ENCODE measurements around the gene ZBTB8OS. TPM values are rescaled to one million over a fixed set of nuclear protein-coding genes. Genes with fewer than 3 reads are reported as not detected.

ZBTB8OS gene
- total RNA-seq, 1 donor from 2014 or later, result 53.1 TPM

- H3K4me3 ChIP-seq (ENCODE audit: low read depth, low read length), result no peak overlapping the region
- DNase-seq (ENCODE audit: low read depth), result peak; percentile 23
- TF ChIP-seq CTCF (conservative IDR thresholded peaks at IDR 0.05; ENCODE audit: low read depth, low read length), result no peak
These were observed 16.7 kb upstream of the ZBTB8OS start for GRCh38 chr1:32666901-32667566.

- TF ChIP-seq CTCF (conservative IDR thresholded peaks at IDR 0.05; ENCODE audit: low read depth, low read length), result no peak
- DNase-seq (ENCODE audit: low read depth), result no peak
- no peak overlapping the region for H3K4me3 ChIP-seq (ENCODE audit: low read depth, low read length)
These were observed 15.6 kb upstream of the ZBTB8OS start for GRCh38 chr1:32665915-32666314.

GRCh38 chr1:32659581-32659980 is 9.2 kb upstream of the ZBTB8OS start:
- DNase-seq (ENCODE audit: low read depth), result no peak
- no peak overlapping the region for H3K4me3 ChIP-seq (ENCODE audit: low read depth, low read length)
- no peak for TF ChIP-seq CTCF (conservative IDR thresholded peaks at IDR 0.05; ENCODE audit: low read depth, low read length)

GRCh38 chr1:32652244-32652962 is 2.1 kb upstream of the ZBTB8OS start:
- no peak for DNase-seq (ENCODE audit: low read depth)
- peak overlapping the region; percentile 59 for H3K4me3 ChIP-seq (ENCODE audit: low read depth, low read length)
- TF ChIP-seq CTCF (conservative IDR thresholded peaks at IDR 0.05; ENCODE audit: low read depth, low read length), result no peak

- no peak for DNase-seq (ENCODE audit: low read depth)
- TF ChIP-seq CTCF (conservative IDR thresholded peaks at IDR 0.05; ENCODE audit: low read depth, low read length), result no peak
These were observed 1.2 kb upstream of the ZBTB8OS start for GRCh38 chr1:32651461-32652073.

GRCh38 chr1:32650752-32651460 is 556 bp upstream of the ZBTB8OS start, which contains the start of gene RBBP4:
Gene RBBP4, plus strand, starts transcription at chr1:32651208. Its CDS starts 99 bp downstream, at chr1:32651307.
- DNase-seq (ENCODE audit: low read depth), result peak; percentile 65
- no peak for TF ChIP-seq CTCF (conservative IDR thresholded peaks at IDR 0.05; ENCODE audit: low read depth, low read length)
- peak within 1 kb of the TSS; percentile 59 for H3K4me3 ChIP-seq (ENCODE audit: low read depth, low read length)

More at GRCh38 chr1:32651461-32652073, 1.2 kb upstream of the ZBTB8OS start:
- H3K4me3 ChIP-seq (ENCODE audit: low read depth, low read length), result peak overlapping the region; percentile 59
